ENCODE data around the gene PRKD1. TPM values are rescaled to one million over a fixed set of nuclear protein-coding genes. Genes with fewer than 3 reads are reported as not detected.

Gene PRKD1
- total and polyA plus RNA-seq, 11 donors: 0.99 to 8.8 (median 3.6) TPM

DNA sequence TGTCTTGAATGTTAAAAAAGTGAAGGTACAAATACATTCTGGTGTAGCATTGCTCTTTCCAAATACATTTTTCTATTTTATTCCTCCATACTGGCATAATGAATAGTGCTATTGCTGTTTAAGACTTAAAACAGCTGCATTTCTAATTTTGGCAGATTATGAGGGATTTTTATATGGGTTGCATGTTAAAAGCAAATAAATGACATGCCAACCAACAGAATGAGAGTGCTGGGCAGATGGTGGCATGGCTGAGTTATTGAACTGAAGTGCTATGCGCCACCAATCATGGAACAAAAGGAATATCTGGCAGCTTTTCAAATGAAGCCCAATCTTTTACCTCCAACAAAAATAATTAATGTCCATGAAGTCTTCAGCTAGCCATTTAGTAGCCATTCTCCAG lies 215.0 kb downstream of the PRKD1 start:
- H3K27ac ChIP-seq: no peak overlapping the region
- no peaks in the 10 kb centered on the region for H3K9me3 ChIP-seq
- H3K4me1 ChIP-seq: peaks cover 0 to 7% (median 0%) of the 10 kb centered on the region in 12 donors
- H3K4me3 ChIP-seq: no peak overlapping the region
- ATAC-seq (no peak), DNase-seq (no peak)
- WGBS, 4 donors: 94 to 100% (median 99%) methylated on average over 1 of the region's 1 CpG
- TF ChIP-seq, protein P1, sequence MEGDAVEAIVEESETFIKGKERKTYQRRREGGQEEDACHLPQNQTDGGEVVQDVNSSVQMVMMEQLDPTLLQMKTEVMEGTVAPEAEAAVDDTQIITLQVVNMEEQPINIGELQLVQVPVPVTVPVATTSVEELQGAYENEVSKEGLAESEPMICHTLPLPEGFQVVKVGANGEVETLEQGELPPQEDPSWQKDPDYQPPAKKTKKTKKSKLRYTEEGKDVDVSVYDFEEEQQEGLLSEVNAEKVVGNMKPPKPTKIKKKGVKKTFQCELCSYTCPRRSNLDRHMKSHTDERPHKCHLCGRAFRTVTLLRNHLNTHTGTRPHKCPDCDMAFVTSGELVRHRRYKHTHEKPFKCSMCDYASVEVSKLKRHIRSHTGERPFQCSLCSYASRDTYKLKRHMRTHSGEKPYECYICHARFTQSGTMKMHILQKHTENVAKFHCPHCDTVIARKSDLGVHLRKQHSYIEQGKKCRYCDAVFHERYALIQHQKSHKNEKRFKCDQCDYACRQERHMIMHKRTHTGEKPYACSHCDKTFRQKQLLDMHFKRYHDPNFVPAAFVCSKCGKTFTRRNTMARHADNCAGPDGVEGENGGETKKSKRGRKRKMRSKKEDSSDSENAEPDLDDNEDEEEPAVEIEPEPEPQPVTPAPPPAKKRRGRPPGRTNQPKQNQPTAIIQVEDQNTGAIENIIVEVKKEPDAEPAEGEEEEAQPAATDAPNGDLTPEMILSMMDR (IDR thresholded peaks at IDR 0.05): no peak
- no peak for TF ChIP-seq POLR2A (IDR thresholded peaks at IDR 0.05)
- H3K36me3 ChIP-seq: no peaks in the 10 kb centered on the region
- no peaks in the 10 kb centered on the region for H3K27me3 ChIP-seq
- intact Hi-C loops (cut with DNase I): loop anchor here in 1 of 10 donors (10.0 kb wide), 1 partner anchor 202 kb away; no protein-coding TSS in a partner anchor

DNA sequence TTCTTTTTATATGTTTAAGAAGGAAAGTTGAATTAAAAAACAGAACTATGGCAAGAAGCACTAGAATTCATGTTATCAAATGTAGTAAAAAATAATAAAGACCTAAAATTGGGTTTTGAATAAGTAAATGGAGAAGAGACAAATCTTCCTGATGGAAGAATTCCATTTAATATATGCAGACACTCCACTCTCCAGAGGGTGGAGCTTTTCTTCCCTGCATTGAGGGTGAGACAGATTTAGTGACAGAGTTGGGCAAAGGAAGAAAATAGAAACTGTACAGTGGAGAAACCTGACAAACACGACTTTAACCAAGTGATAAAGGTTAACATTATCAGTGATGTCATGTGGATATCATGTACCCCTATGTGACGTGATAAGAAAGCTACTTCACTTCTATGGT lies 217.6 kb downstream of the PRKD1 start:
- Histone ChIP-seq H3K36me3 (no peaks in the 10 kb centered on the region), H3K4me1 (no peaks in the 10 kb centered on the region), H3K9me3 (peaks cover 0 to 4% (median 0%) of the 10 kb centered on the region in 12 donors), H3K27me3 (no peaks in the 10 kb centered on the region), H3K4me3 (no peak overlapping the region), H3K27ac (no peak overlapping the region)
- ATAC-seq: peak in 1 of 4 donors; percentile 45
- no peak for TF ChIP-seq POLR2A (IDR thresholded peaks at IDR 0.05)
- TF ChIP-seq, protein P1 (IDR thresholded peaks at IDR 0.05): peak; percentile 7 to 59 (median 37)
- 48 to 51% (median 49%) methylated on average over 2 of the region's 2 CpGs for WGBS, 4 donors
- DNase-seq: no peak
- intact Hi-C loops (cut with DNase I): loop anchor here in 2 of 10 donors (2.0 to 10.0 kb wide), 2 partner anchors 205 to 295 kb away; no protein-coding TSS in a partner anchor

DNA sequence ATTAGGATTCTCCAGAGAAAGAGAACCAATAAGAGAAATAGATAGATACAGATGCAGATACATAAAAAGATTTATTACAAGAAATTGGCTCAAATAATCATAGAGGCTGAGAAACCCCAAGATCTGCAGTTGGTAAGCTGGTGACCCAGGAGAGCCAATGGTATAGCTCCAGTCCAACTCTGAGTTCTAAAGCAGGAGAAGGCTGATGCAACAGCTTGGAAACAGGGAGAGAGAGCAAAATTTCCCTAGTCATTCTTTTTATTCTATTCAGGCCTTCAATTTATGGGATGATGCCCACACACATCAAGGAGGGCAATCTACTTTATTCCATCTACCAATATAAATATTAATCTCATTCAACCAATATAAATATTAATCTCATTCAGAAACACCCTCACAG lies 218.2 kb downstream of the PRKD1 start:
- intact Hi-C loops (cut with DNase I): loop anchor here in 3 of 10 donors (10.0 kb wide), 1 partner anchor 295 kb away; no protein-coding TSS in a partner anchor
- Histone ChIP-seq H3K27ac (no peak overlapping the region), H3K4me1 (no peaks in the 10 kb centered on the region), H3K4me3 (no peak overlapping the region), H3K36me3 (no peaks in the 10 kb centered on the region), H3K27me3 (no peaks in the 10 kb centered on the region), H3K9me3 (peaks cover 0 to 4% (median 0%) of the 10 kb centered on the region in 12 donors)
- TF ChIP-seq, protein P1 (IDR thresholded peaks at IDR 0.05): no peak
- DNase-seq: no peak
- no peak for ATAC-seq

DNA sequence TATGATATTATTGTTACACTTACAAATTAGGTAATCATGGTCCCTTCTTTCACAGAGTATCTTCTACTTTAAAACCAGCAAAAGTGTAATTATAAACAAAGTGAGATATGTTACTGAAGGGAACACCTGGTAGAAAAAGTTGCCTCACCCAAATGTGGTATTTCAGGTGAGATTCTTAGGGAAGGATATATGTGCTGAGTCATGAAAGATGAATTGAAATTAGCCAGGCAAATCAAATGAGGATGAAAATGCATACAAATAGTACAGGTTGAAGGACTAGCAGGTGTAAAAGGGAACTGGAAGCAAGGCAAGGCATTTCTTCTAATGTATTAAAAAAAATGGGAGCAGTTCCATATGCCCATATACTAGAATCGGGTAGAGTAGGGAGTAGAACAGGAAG lies 220.9 kb downstream of the PRKD1 start:
- Histone ChIP-seq H3K4me3 (no peak overlapping the region), H3K9me3 (peaks cover 0 to 4% (median 0%) of the 10 kb centered on the region in 12 donors), H3K27me3 (no peaks in the 10 kb centered on the region), H3K27ac (no peak overlapping the region), H3K4me1 (no peaks in the 10 kb centered on the region), H3K36me3 (no peaks in the 10 kb centered on the region)
- WGBS, 4 donors: 96 to 98% (median 97%) methylated on average over 1 of the region's 1 CpG
- TF ChIP-seq, protein P1 (IDR thresholded peaks at IDR 0.05): no peak
- TF ChIP-seq POLR2A (IDR thresholded peaks at IDR 0.05): no peak
- intact Hi-C loops (cut with DNase I): loop anchor here in 3 of 10 donors (10.0 kb wide), 1 partner anchor 298 kb away; no protein-coding TSS in a partner anchor
- ATAC-seq: no peak
- no peak for DNase-seq
